ENCODE data around the gene IFNGR1.
A peak's percentile ranks its signal among the peaks of the same experiment; 100 is the strongest.

IFNGR1 gene

GRCh38 chr6:137237413-137238170 is 18.4 kb upstream of the IFNGR1 start:
- TF ChIP-seq TAF1 (IDR thresholded peaks at IDR 0.05; ENCODE audit: low read depth, low read length) (no peak), PAX5 (IDR thresholded peaks at IDR 0.05; ENCODE audit: insufficient read depth, low read length, severe bottlenecking) (no peak), POLR2A (IDR thresholded peaks at IDR 0.05; ENCODE audit: low read depth, low read length) (no peak), POU2F2 (IDR thresholded peaks at IDR 0.05; ENCODE audit: low read depth, low read length) (no peak), SPI1 (IDR thresholded peaks at IDR 0.05; ENCODE audit: low read depth, low read length) (no peak), POLR2AphosphoS5 (IDR thresholded peaks at IDR 0.05; ENCODE audit: low read depth, low read length) (no peak)
- FAIRE-seq (peak; percentile 9), DNase-seq (ENCODE audit: insufficient read length, low spot score) (no peak)

DNA sequence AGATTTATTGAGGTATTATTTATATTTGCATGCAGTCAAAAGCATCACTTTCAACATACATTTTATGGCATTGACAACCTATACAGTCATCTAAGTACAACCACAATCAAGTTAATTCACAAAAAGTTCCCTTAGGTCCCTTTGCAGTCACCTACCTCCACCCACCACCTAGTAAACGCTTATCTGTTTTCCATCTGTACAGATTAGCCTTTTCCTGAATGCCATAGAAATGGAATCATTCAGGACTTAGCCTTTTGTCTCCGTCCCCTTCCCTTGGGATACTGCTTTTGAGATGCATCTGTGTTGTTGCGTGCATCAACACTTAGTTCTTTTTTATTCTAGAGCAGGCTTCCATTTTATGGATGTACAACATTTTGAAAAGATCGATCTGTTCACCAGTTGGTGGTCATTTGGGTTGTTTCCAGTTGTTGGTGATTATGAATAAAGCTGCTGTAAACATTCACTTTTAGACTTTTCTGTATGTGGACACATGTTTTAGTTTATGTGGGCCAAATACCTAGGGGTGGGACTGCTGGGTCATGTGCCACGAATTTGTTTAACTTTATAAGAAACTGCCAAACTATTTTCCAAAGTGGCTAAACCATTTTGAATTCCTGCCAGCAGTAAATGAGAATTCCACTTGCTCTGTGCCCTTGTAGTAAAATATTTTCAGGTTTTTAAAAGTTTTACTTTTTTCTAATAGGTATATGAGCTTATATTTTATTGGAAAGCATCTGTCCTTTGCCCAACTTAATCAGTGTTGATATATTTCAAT is 17.6 kb upstream of the IFNGR1 start:
- TF ChIP-seq POLR2AphosphoS5 (IDR thresholded peaks at IDR 0.05; ENCODE audit: low read depth, low read length) (no peak), POLR2A (IDR thresholded peaks at IDR 0.05; ENCODE audit: low read depth, low read length) (no peak), SPI1 (IDR thresholded peaks at IDR 0.05; ENCODE audit: low read depth, low read length) (no peak), TAF1 (IDR thresholded peaks at IDR 0.05; ENCODE audit: low read depth, low read length) (no peak)
- DNase-seq (ENCODE audit: insufficient read length, low spot score) = no peak
- no peak for FAIRE-seq

DNA sequence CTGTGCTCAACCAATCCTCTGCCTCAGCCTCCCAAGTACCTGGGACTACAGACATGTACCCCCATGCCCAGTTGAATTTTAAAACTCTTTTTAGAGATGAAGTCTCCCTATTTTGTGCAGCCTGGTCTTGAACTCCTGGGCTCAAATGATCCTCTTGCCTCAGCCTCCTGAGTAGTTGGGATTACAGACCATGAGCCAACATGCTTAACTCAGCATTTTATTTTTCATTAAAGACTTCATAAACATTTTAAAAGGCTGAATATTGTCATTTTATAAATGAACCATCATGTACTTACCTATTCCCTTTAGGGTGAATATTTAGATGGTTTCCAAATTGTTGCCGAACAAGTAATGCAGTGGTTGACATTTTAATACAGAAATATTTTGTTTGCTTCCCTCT is 16.5 kb upstream of the IFNGR1 start:
- FAIRE-seq (no peak), DNase-seq (ENCODE audit: insufficient read length, low spot score) (no peak)
- TF ChIP-seq POU2F2 (IDR thresholded peaks at IDR 0.05; ENCODE audit: low read depth, low read length) (no peak), TAF1 (IDR thresholded peaks at IDR 0.05; ENCODE audit: low read depth, low read length) (no peak), PAX5 (IDR thresholded peaks at IDR 0.05; ENCODE audit: insufficient read depth, low read length, severe bottlenecking) (no peak), SPI1 (IDR thresholded peaks at IDR 0.05; ENCODE audit: low read depth, low read length) (no peak), POLR2A (IDR thresholded peaks at IDR 0.05; ENCODE audit: low read depth, low read length) (no peak)

GRCh38 chr6:137233911-137234863 is 15.0 kb upstream of the IFNGR1 start:
- FAIRE-seq (peak; percentile 80), DNase-seq (ENCODE audit: insufficient read length, low spot score) (no peak)
- TF ChIP-seq SPI1 (IDR thresholded peaks at IDR 0.05; ENCODE audit: low read depth, low read length) (peak; percentile 74), POLR2AphosphoS5 (IDR thresholded peaks at IDR 0.05; ENCODE audit: low read depth, low read length) (no peak)

- DNase-seq (ENCODE audit: insufficient read length, low spot score) = no peak
- TF ChIP-seq TAF1 (IDR thresholded peaks at IDR 0.05; ENCODE audit: low read depth, low read length) (no peak), POU2F2 (IDR thresholded peaks at IDR 0.05; ENCODE audit: low read depth, low read length) (no peak), SPI1 (IDR thresholded peaks at IDR 0.05; ENCODE audit: low read depth, low read length) (no peak), POLR2AphosphoS5 (IDR thresholded peaks at IDR 0.05; ENCODE audit: low read depth, low read length) (no peak), PAX5 (IDR thresholded peaks at IDR 0.05; ENCODE audit: insufficient read depth, low read length, severe bottlenecking) (no peak), POLR2A (IDR thresholded peaks at IDR 0.05; ENCODE audit: low read depth, low read length) (no peak)
- FAIRE-seq = no peak
These were observed 12.7 kb upstream of the IFNGR1 start for GRCh38 chr6:137231895-137232294.

GRCh38 chr6:137230956-137231555 is 11.9 kb upstream of the IFNGR1 start:
- TF ChIP-seq SPI1 (IDR thresholded peaks at IDR 0.05; ENCODE audit: low read depth, low read length) = no peak
- no peak for TF ChIP-seq POLR2A (IDR thresholded peaks at IDR 0.05; ENCODE audit: low read depth, low read length)
- TF ChIP-seq TAF1 (IDR thresholded peaks at IDR 0.05; ENCODE audit: low read depth, low read length) = no peak
- TF ChIP-seq POU2F2 (IDR thresholded peaks at IDR 0.05; ENCODE audit: low read depth, low read length) = no peak
- TF ChIP-seq PAX5 (IDR thresholded peaks at IDR 0.05; ENCODE audit: insufficient read depth, low read length, severe bottlenecking) = no peak
- TF ChIP-seq POLR2AphosphoS5 (IDR thresholded peaks at IDR 0.05; ENCODE audit: low read depth, low read length) = no peak
- DNase-seq (ENCODE audit: insufficient read length, low spot score) (no peak), FAIRE-seq (no peak)

GRCh38 chr6:137230547-137230946 is 11.4 kb upstream of the IFNGR1 start:
- TF ChIP-seq POLR2A (IDR thresholded peaks at IDR 0.05; ENCODE audit: low read depth, low read length) (no peak), SPI1 (IDR thresholded peaks at IDR 0.05; ENCODE audit: low read depth, low read length) (peak; percentile 15; the same call in 1 of the 2 replicates)
- DNase-seq (ENCODE audit: insufficient read length, low spot score) = no peak
- FAIRE-seq = peak; percentile 96

DNA sequence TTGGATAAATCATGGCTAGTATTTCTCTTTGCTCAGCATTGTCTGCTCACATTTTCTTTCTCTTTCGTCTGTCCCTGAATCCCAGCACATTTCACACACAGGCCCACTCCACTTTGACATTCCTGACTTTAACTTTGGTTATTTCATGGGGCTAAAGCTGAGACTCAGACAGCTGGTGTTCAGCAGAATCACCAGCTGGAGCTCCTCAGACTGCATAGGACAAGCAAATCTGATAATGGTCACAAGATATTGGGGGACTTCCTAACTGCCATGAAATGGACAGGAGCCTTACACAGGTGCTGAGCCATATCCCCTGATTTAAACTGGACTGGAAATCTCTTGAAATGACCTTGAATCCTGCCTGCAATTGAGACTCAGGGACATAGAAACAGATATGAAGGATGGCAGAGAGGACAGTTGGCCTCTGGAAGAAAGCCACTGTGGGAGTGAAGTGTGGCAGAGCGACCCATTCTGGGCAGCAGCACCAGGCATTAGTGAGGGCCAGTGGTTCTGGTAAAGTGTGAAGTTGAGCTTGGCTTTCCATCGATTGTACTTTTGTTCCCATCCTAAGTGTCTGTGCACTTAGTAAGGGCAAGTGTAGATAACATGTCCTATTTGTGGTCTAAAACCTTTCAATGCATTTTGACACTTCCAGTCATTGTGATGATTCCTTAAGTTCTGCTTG is 10.0 kb upstream of the IFNGR1 start:
- FAIRE-seq = no peak
- TF ChIP-seq TAF1 (IDR thresholded peaks at IDR 0.05; ENCODE audit: low read depth, low read length) = no peak
- no peak for TF ChIP-seq POLR2A (IDR thresholded peaks at IDR 0.05; ENCODE audit: low read depth, low read length)
- TF ChIP-seq SPI1 (IDR thresholded peaks at IDR 0.05; ENCODE audit: low read depth, low read length) = no peak
- TF ChIP-seq PAX5 (IDR thresholded peaks at IDR 0.05; ENCODE audit: insufficient read depth, low read length, severe bottlenecking) = no peak
- no peak for TF ChIP-seq POLR2AphosphoS5 (IDR thresholded peaks at IDR 0.05; ENCODE audit: low read depth, low read length)
- no peak for TF ChIP-seq POU2F2 (IDR thresholded peaks at IDR 0.05; ENCODE audit: low read depth, low read length)
- DNase-seq (ENCODE audit: insufficient read length, low spot score) = no peak

All from GM12891 (cell line).